OCI-LY7 (cell line): Measurements from ENCODE around the gene TLL2.

Experiments
- CTCF ChIP-seq: fragments of 200-600 bp; sonication (generic); conservative IDR thresholded peaks from 2 replicates; pipeline ENCODE4 v1.5.1; 2014; ENCODE audit warnings: mild to moderate bottlenecking, antibody characterized with exemption, low read length, moderate library complexity, mixed read lengths
- EZH2phosphoT487 ChIP-seq: fragments of 200-600 bp; sonication (generic); IDR thresholded peaks from 2 replicates; pipeline ENCODE4 v1.6.1; 2018; ENCODE audit warnings: low read depth, borderline replicate concordance, mild to moderate bottlenecking, mixed run types, antibody characterized with exemption, low read length, moderate library complexity, mixed read lengths

GRCh38 chr10:96352582-96352981, 161.1 kb downstream of the TLL2 start:
- no peak for TF ChIP-seq CTCF
- TF ChIP-seq EZH2phosphoT487: no peak
